Stomach (tissue), 4 donors: ENCODE results near the gene BPIFA1.

Experiments
- CTCF ChIP-seq, 7 experiments: fragments of 450-650 bp in 4 of 7; fragments of 200-600 bp in 3 of 7; sonication (generic) in 3 of 7; IDR thresholded peaks; one replicate each; pipeline ENCODE4 v1.5.1; 2016 to 2019; ENCODE audit warnings: antibody characterized with exemption in 7 of 7, control low read depth in 2 of 7, mild to moderate bottlenecking in 1 of 7
- POLR2A ChIP-seq, 4 donors: fragments of 450-650 bp; IDR thresholded peaks; one replicate each; pipeline ENCODE4 v1.6.1; 2016; ENCODE audit warnings: antibody characterized with exemption in 4 of 4, control low read depth in 2 of 4, mild to moderate bottlenecking in 1 of 4, moderate library complexity in 1 of 4

DNA sequence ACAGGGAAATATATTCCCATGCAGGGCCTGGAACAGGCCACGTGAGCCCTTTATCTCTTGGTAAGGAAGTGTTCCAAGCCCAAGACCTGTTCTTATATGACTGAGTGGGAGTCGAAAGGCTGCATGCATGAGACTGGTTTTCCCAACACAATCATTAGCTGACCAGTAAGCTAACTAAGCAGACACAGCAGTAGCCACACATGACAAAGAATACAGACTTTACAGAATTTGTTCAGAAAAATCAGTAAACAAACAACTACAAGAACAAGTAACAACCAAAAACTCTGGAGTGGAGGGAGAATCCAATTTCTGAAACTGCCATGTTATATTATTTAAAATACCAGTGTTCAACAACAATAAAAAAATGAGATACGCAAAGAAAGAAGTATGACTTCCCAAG, 16.7 kb downstream of the BPIFA1 start:
- TF ChIP-seq CTCF (IDR thresholded peaks at IDR 0.05) = no peak
- TF ChIP-seq POLR2A (IDR thresholded peaks at IDR 0.05) = no peak
